ENCODE data around the gene TOR2A. TPM values are rescaled to one million over a fixed set of nuclear protein-coding genes. Genes with fewer than 3 reads are reported as not detected.

The TOR2A gene
- total RNA-seq, 3 donors from 2014 or later (not counting 1 experiment from before 2014, with no cell fraction given): 20.9 to 27.8 (median 23.7) TPM

GRCh38 chr9:127703289-127703946, 31.7 kb downstream of the TOR2A start:
- no peak overlapping the region for H3K4me3 Mint-ChIP-seq
- H3K27ac Mint-ChIP-seq: no peak overlapping the region
- H3K27ac ChIP-seq (ENCODE audit: low read length): no peak overlapping the region
- H3K36me3 ChIP-seq (ENCODE audit: control insufficient read depth, insufficient read depth, low read length): no peaks in the 10 kb centered on the region
- H3K4me3 ChIP-seq (ENCODE audit: low read length): no peak overlapping the region
- H3K9me3 ChIP-seq (ENCODE audit: control insufficient read depth, insufficient read depth, low read length): no peaks in the 10 kb centered on the region
- WGBS (ENCODE audit: insufficient coverage): 74% methylated on average over 9 of the region's 9 CpGs
- no peaks in the 10 kb centered on the region for H3K36me3 Mint-ChIP-seq
- peaks cover 13 to 22% of the 10 kb centered on the region in 2 donors for H3K4me1 Mint-ChIP-seq
- intact Hi-C loops (cut with micrococcal nuclease): no loop called here
- no peak for DNase-seq
- TF ChIP-seq, protein P1, sequence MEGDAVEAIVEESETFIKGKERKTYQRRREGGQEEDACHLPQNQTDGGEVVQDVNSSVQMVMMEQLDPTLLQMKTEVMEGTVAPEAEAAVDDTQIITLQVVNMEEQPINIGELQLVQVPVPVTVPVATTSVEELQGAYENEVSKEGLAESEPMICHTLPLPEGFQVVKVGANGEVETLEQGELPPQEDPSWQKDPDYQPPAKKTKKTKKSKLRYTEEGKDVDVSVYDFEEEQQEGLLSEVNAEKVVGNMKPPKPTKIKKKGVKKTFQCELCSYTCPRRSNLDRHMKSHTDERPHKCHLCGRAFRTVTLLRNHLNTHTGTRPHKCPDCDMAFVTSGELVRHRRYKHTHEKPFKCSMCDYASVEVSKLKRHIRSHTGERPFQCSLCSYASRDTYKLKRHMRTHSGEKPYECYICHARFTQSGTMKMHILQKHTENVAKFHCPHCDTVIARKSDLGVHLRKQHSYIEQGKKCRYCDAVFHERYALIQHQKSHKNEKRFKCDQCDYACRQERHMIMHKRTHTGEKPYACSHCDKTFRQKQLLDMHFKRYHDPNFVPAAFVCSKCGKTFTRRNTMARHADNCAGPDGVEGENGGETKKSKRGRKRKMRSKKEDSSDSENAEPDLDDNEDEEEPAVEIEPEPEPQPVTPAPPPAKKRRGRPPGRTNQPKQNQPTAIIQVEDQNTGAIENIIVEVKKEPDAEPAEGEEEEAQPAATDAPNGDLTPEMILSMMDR (IDR thresholded peaks at IDR 0.05): no peak
- H3K4me1 ChIP-seq (ENCODE audit: control insufficient read depth, insufficient read depth, low read length): peaks cover 19% of the 10 kb centered on the region
- no peaks in the 10 kb centered on the region for H3K9me3 Mint-ChIP-seq
- no peak for ATAC-seq
- no peaks in the 10 kb centered on the region for H3K27me3 ChIP-seq (ENCODE audit: control insufficient read depth, insufficient read depth, low read length)
- no peaks in the 10 kb centered on the region for H3K27me3 Mint-ChIP-seq (ENCODE audit: low read depth in 2 of 2)

GRCh38 chr9:127700594-127701255, 34.4 kb downstream of the TOR2A start:
- intact Hi-C loops (cut with micrococcal nuclease): no loop called here
- H3K4me3 Mint-ChIP-seq: peak overlapping the region; percentile 31
- H3K27ac Mint-ChIP-seq: peak overlapping the region; percentile 84 to 97

GRCh38 chr9:127700140-127700539, 35.0 kb downstream of the TOR2A start:
- peak overlapping the region; percentile 72 for H3K4me3 Mint-ChIP-seq
- intact Hi-C loops (cut with micrococcal nuclease): no loop called here

More at GRCh38 chr9:127700594-127701255, 34.4 kb downstream of the TOR2A start:
- Mint-ChIP-seq H3K4me1 (peaks cover 8 to 15% of the 10 kb centered on the region in 2 donors), H3K27me3 (ENCODE audit: low read depth in 2 of 2) (no peaks in the 10 kb centered on the region), H3K9me3 (no peaks in the 10 kb centered on the region), H3K36me3 (no peaks in the 10 kb centered on the region)
- H3K4me3 ChIP-seq (ENCODE audit: low read length): no peak overlapping the region
- no peak overlapping the region for H3K27ac ChIP-seq (ENCODE audit: low read length)
- WGBS (ENCODE audit: insufficient coverage): 95% methylated on average over 5 of the region's 5 CpGs
- H3K9me3 ChIP-seq (ENCODE audit: control insufficient read depth, insufficient read depth, low read length): no peaks in the 10 kb centered on the region
- no peak for ATAC-seq
- TF ChIP-seq, protein P1 (IDR thresholded peaks at IDR 0.05): no peak
- H3K4me1 ChIP-seq (ENCODE audit: control insufficient read depth, insufficient read depth, low read length): peaks cover 13% of the 10 kb centered on the region
- H3K27me3 ChIP-seq (ENCODE audit: control insufficient read depth, insufficient read depth, low read length): no peaks in the 10 kb centered on the region
- H3K36me3 ChIP-seq (ENCODE audit: control insufficient read depth, insufficient read depth, low read length): no peaks in the 10 kb centered on the region
- no peak for DNase-seq

More at GRCh38 chr9:127700140-127700539, 35.0 kb downstream of the TOR2A start:
- 95% methylated on average over 2 of the region's 2 CpGs for WGBS (ENCODE audit: insufficient coverage)
- H3K27me3 ChIP-seq (ENCODE audit: control insufficient read depth, insufficient read depth, low read length): no peaks in the 10 kb centered on the region
- H3K27ac Mint-ChIP-seq: peak overlapping the region; percentile 84 to 97
- no peak overlapping the region for H3K27ac ChIP-seq (ENCODE audit: low read length)
- peaks cover 13% of the 10 kb centered on the region for H3K4me1 ChIP-seq (ENCODE audit: control insufficient read depth, insufficient read depth, low read length)
- DNase-seq: no peak
- H3K9me3 Mint-ChIP-seq: no peaks in the 10 kb centered on the region
- peaks cover 8 to 15% of the 10 kb centered on the region in 2 donors for H3K4me1 Mint-ChIP-seq
- H3K9me3 ChIP-seq (ENCODE audit: control insufficient read depth, insufficient read depth, low read length): no peaks in the 10 kb centered on the region
- H3K4me3 ChIP-seq (ENCODE audit: low read length): no peak overlapping the region
- H3K27me3 Mint-ChIP-seq (ENCODE audit: low read depth in 2 of 2): no peaks in the 10 kb centered on the region
- TF ChIP-seq, protein P1 (IDR thresholded peaks at IDR 0.05): no peak
- H3K36me3 ChIP-seq (ENCODE audit: control insufficient read depth, insufficient read depth, low read length): no peaks in the 10 kb centered on the region
- no peaks in the 10 kb centered on the region for H3K36me3 Mint-ChIP-seq
- no peak for ATAC-seq
